Body of pancreas (tissue), 4 donors: Measurements from ENCODE around the gene PLEKHG2.

Experiments
- POLR2A ChIP-seq, 3 donors: fragments of 450-650 bp; IDR thresholded peaks; one replicate each; pipeline ENCODE4 v1.6.1; 2016; ENCODE audit warnings: antibody characterized with exemption in 3 of 3, mild to moderate bottlenecking in 2 of 3
- TF ChIP-seq, protein P1 (sequence below), 7 experiments: fragments of 450-650 bp in 4 of 7; fragments of 200-600 bp in 3 of 7; sonication (generic) in 3 of 7; IDR thresholded peaks; one replicate each; pipeline ENCODE4 v1.5.1; 2016 to 2019; ENCODE audit warnings: antibody characterized with exemption in 7 of 7

DNA sequence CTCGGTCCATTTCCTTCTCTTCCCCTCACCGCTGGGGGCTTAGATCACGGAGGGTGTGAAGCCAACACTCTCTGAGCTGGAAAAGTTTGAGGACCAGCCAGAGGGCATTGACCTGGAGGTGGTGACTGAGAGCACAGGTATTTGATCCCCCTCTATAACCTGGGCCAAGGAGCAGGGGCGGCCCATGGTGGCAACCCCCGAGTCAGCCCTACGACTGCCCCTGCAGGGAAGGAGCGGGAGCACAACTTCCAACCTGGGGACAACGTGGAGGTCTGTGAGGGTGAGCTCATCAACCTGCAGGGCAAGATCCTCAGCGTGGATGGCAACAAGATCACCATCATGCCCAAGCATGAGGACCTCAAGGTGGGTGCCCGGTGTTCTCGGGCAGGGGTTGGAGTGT lies 56.6 kb downstream of the PLEKHG2 start:
- TF ChIP-seq, protein P1, sequence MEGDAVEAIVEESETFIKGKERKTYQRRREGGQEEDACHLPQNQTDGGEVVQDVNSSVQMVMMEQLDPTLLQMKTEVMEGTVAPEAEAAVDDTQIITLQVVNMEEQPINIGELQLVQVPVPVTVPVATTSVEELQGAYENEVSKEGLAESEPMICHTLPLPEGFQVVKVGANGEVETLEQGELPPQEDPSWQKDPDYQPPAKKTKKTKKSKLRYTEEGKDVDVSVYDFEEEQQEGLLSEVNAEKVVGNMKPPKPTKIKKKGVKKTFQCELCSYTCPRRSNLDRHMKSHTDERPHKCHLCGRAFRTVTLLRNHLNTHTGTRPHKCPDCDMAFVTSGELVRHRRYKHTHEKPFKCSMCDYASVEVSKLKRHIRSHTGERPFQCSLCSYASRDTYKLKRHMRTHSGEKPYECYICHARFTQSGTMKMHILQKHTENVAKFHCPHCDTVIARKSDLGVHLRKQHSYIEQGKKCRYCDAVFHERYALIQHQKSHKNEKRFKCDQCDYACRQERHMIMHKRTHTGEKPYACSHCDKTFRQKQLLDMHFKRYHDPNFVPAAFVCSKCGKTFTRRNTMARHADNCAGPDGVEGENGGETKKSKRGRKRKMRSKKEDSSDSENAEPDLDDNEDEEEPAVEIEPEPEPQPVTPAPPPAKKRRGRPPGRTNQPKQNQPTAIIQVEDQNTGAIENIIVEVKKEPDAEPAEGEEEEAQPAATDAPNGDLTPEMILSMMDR (IDR thresholded peaks at IDR 0.05) = no peak
- no peak for TF ChIP-seq POLR2A (IDR thresholded peaks at IDR 0.05)
